Epithelial cell of esophagus (primary cell): ENCODE results near the gene KRT35.
"Not testable (repeated sequence)": the region's sequence is repeated elsewhere in the genome, so short reads cannot be mapped to it uniquely, and the experiment has no call there.

Experiments used
- DNase-seq: peaks from one replicate; pipeline ENCODE4 v3.0.0; 2010; ENCODE audit warnings: low read depth
- H3K4me3 ChIP-seq: 2 replicates; pipeline ENCODE4 v1.5.1; 2011; ENCODE audit warnings: mild to moderate bottlenecking, low read length, control low read depth
- CTCF ChIP-seq: IDR thresholded peaks from 2 replicates; pipeline ENCODE4 v1.5.1; 2011; ENCODE audit warnings: low read depth, mild to moderate bottlenecking, low read length, control low read depth, inconsistent platforms; ENCODE audit not compliant: insufficient read depth; ENCODE audit errors: missing control alignments

Gene KRT35

GRCh38 chr17:41434415-41434814 lies 46.5 kb downstream of the KRT35 start:
- TF ChIP-seq CTCF, result no peak
- no peak overlapping the region for H3K4me3 ChIP-seq
- DNase-seq, result no peak

GRCh38 chr17:41434005-41434404 lies 46.9 kb downstream of the KRT35 start:
- no peak overlapping the region for H3K4me3 ChIP-seq
- TF ChIP-seq CTCF, result no peak
- DNase-seq, result no peak

- H3K4me3 ChIP-seq, result no peak overlapping the region
- TF ChIP-seq CTCF, result no peak
- DNase-seq, result no peak
Observed at GRCh38 chr17:41433586-41433985, 47.4 kb downstream of the KRT35 start.

GRCh38 chr17:41430376-41430775 lies 50.6 kb downstream of the KRT35 start:
- DNase-seq, H3K4me3 ChIP-seq: not testable (repeated sequence)

- DNase-seq, result no peak
- no peak for TF ChIP-seq CTCF
- H3K4me3 ChIP-seq, result no peak overlapping the region
Observed at GRCh38 chr17:41429667-41430066, 51.3 kb downstream of the KRT35 start.

- H3K4me3 ChIP-seq, result no peak overlapping the region
- no peak for DNase-seq
- no peak for TF ChIP-seq CTCF
Observed at GRCh38 chr17:41428591-41429291, 52.2 kb downstream of the KRT35 start.
